ENCODE data around the gene UBTD1. TPM values are rescaled to one million over a fixed set of nuclear protein-coding genes. Genes with fewer than 3 reads are reported as not detected.

UBTD1 gene
- total and polyA plus RNA-seq, 10 of the 15 experiments (the other 5 are each of a cell fraction or from before 2014, with no cell fraction given), result 0.04 to 1.5 (median 1.2) TPM; not detected in 1

DNA sequence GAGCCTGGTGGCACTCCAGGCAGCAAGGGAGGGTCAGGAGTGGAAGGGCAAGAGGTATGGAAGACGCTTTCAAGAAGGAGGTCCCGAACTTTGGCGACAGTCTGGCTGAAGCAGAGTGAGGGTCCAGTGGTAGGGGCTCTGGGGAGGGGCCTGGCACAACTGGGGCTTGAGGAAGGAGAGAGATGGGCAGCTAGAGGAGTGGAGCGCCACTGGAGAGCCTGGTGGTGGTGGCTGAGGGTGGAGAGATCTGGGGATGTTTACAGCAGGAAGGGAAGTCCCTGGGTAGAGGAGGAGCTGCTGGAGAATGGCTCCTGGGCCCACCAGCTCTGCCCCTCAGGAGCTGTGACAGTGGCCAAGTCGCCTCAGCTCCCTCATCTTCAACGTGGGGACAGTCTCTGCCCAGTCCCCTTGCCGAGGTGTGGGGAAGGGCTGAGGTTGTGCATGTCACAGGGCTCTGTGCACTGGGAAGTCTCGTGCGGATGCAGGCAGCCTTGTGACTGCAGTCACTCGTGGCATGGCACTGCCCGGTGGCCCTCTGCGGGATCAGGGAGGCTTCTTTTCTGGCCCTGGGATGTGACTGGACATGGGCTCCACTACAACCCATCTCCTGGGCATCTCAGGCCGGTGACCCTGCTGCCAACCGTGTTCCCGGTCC is 18.5 kb downstream of the UBTD1 start (continued):
- no peak for TF ChIP-seq ZBTB11 (CRISPR knock-in tag; IDR thresholded peaks at IDR 0.05)
- TF ChIP-seq CEBPB (IDR thresholded peaks at IDR 0.05; ENCODE audit: borderline replicate concordance in 1 of 2, low read depth in 2 of 2, low read length in 2 of 2), result no peak

DNA sequence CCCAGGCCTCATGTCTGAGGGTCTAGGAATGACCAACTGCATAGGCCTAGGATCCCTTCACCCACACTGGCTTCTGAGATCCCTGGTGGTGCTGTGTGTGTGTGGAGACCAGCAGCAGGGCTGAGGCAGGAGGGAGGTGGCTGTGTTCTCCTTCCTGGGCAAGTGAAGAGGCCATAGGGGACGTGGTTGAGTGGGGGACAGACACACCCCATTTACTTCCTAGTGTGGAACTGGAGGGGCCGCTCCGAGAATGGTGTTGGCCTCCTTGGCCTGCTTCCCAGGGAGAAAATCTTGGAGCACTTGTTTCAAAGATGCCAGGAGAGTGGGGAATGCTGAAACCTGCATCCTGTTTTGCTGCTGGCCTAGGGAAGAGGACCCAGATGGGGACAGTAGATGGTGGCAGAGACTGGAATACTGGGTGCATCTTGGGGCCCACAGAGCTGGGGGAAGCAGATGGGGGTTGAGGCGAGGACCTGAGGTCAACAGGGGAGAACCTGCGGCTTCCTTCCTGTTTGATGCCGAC is 19.1 kb downstream of the UBTD1 start:
- H3K27me3 ChIP-seq (replicated peaks in 1 of 2; ENCODE audit: control insufficient read depth in 2 of 2, insufficient read depth in 2 of 2, low read length in 1 of 2), result peaks cover 7 to 9% of the 10 kb centered on the region in 2 experiments
- H3K4me2 ChIP-seq (ENCODE audit: control insufficient read depth, insufficient read depth), result no peak overlapping the region
- ChIA-PET CTCF (interaction anchor here (1.0 kb wide), 1 partner anchor 88 kb away, joined by 3 read pairs; no protein-coding TSS in a partner anchor), SMC1A (ENCODE audit: uncharacterized antibody, unreplicated experiment) (no interaction called here), RAD21 (ENCODE audit: unreplicated experiment) (no interaction called here), POLR2A (no interaction called here)
- H3K36me3 ChIP-seq (ENCODE audit: control insufficient read depth in 2 of 2, insufficient read depth in 2 of 2, low read length in 1 of 2), result no peaks in the 10 kb centered on the region
- H3K4me1 ChIP-seq (ENCODE audit: control insufficient read depth, insufficient read depth, low read length), result no peaks in the 10 kb centered on the region
- intact Hi-C loops (cut with micrococcal nuclease; ENCODE audit: unreplicated experiment), result no loop called here
- no TSS peak for BruUV-seq (replicated peaks)
- in situ Hi-C loops (cut with MboI), result no loop called here
- no peaks in the 10 kb centered on the region for H3K79me2 ChIP-seq (ENCODE audit: control insufficient read depth, insufficient read depth, low read length)
- no peak overlapping the region for H3K9ac ChIP-seq (ENCODE audit: control insufficient read depth, insufficient read depth, low read length)
- no peak for ATAC-seq
- H2AFZ ChIP-seq (ENCODE audit: control insufficient read depth, low read depth, low read length), result no peak overlapping the region
- DNase-seq (ENCODE audit: low read depth, low spot score), result no peak
- FAIRE-seq, result no peak
- H3K9me3 ChIP-seq (replicated peaks; ENCODE audit: control insufficient read depth, insufficient read depth, low read length), result no peaks in the 10 kb centered on the region
- no peaks in the 10 kb centered on the region for H4K20me1 ChIP-seq (ENCODE audit: control insufficient read depth, insufficient read depth)
- H3K27ac ChIP-seq (ENCODE audit: control insufficient read depth, insufficient read depth), result no peak overlapping the region
- H3K4me3 ChIP-seq, result no peak overlapping the region
- 18% methylated on average over 6 of the region's 6 CpGs for WGBS (ENCODE audit: insufficient coverage, insufficient replicate concordance, low lambda C conversion rate, missing lambda C conversion rate)
- TF ChIP-seq STAT3 (IDR thresholded peaks at IDR 0.05; ENCODE audit: low read depth, low read length) (no peak), NR2C2 (IDR thresholded peaks at IDR 0.05; ENCODE audit: borderline replicate concordance, control insufficient read depth, insufficient read length, low read depth) (no peak), HDGF (IDR thresholded peaks at IDR 0.05) (no peak), NR2F1 (conservative IDR thresholded peaks at IDR 0.05) (no peak), FOS (IDR thresholded peaks at IDR 0.05; ENCODE audit: borderline replicate concordance, extremely low read depth, insufficient read length) (no peak), RCOR1 (conservative IDR thresholded peaks at IDR 0.05; ENCODE audit: low read depth, low read length) (no peak), POLR2AphosphoS2 (IDR thresholded peaks at IDR 0.05; ENCODE audit: low read depth, low read length) (no peak), MTA2 (IDR thresholded peaks at IDR 0.05; ENCODE audit: low read depth) (no peak), MLLT1 (IDR thresholded peaks at IDR 0.05) (no peak), FOXK2 (IDR thresholded peaks at IDR 0.05) (no peak)
- TF ChIP-seq, protein P1, sequence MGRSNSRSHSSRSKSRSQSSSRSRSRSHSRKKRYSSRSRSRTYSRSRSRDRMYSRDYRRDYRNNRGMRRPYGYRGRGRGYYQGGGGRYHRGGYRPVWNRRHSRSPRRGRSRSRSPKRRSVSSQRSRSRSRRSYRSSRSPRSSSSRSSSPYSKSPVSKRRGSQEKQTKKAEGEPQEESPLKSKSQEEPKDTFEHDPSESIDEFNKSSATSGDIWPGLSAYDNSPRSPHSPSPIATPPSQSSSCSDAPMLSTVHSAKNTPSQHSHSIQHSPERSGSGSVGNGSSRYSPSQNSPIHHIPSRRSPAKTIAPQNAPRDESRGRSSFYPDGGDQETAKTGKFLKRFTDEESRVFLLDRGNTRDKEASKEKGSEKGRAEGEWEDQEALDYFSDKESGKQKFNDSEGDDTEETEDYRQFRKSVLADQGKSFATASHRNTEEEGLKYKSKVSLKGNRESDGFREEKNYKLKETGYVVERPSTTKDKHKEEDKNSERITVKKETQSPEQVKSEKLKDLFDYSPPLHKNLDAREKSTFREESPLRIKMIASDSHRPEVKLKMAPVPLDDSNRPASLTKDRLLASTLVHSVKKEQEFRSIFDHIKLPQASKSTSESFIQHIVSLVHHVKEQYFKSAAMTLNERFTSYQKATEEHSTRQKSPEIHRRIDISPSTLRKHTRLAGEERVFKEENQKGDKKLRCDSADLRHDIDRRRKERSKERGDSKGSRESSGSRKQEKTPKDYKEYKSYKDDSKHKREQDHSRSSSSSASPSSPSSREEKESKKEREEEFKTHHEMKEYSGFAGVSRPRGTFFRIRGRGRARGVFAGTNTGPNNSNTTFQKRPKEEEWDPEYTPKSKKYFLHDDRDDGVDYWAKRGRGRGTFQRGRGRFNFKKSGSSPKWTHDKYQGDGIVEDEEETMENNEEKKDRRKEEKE (IDR thresholded peaks at IDR 0.05), result no peak

Data from GM12878 (cell line).